Muscle of arm (tissue), 12 donors: ENCODE results near the gene SFR1. TPM values are rescaled to one million over a fixed set of nuclear protein-coding genes. Genes with fewer than 3 reads are reported as not detected.
"Not testable (repeated sequence)": the region's sequence is repeated elsewhere in the genome, so short reads cannot be mapped to it uniquely, and the experiment has no call there.

ENCODE experiments used
- DNase-seq: peaks from one replicate; pipeline ENCODE4 v3.0.0-alpha.2; 2013
- polyA plus RNA-seq, 12 donors: library from polyadenylated mRNA; unstranded; fragments of 120-200 nt; gene quantifications; one replicate each; pipeline ENCODE4 v1.2.1, GENCODE V29; 2013; ENCODE audit not compliant: insufficient read length in 12 of 12

The SFR1 gene
- polyA plus RNA-seq, 12 donors, result 5.4 to 8.1 (median 7.0) TPM; not detected in 1

- no peak for DNase-seq
Observed at GRCh38 chr10:104170610-104171254, 48.8 kb downstream of the SFR1 start.

- not testable (repeated sequence) for DNase-seq
Observed at GRCh38 chr10:104174136-104174535, 52.2 kb downstream of the SFR1 start.

Other genes with a start within 250 kb of the SFR1 start
- 10 to 100 TPM in 11 of 12 donors, not detected in 1; 15.8 to 25.2 (median 21.6) TPM for gene STN1, start 204.0 kb upstream of the SFR1 start, polyA plus RNA-seq
- gene SLK, start 155.0 kb upstream of the SFR1 start, polyA plus RNA-seq, result 10 to 100 TPM in 11 of 12 donors, not detected in 1; 25.5 to 50.0 (median 30.9) TPM
- 100 to 1,000 TPM in 1 of 12 donors, 10 to 100 TPM in 2, 1 to 10 TPM in 3, under 1 TPM in 3, not detected in 3; 0.13 to 330 (median 1.5) TPM for gene COL17A1, start 36.3 kb upstream of the SFR1 start, polyA plus RNA-seq
- 1 to 10 TPM in 1 of 12 donors, under 1 TPM in 9, not detected in 2; 0.18 to 1.6 (median 0.36) TPM for gene CFAP43, start 110.2 kb downstream of the SFR1 start, polyA plus RNA-seq
- gene GSTO1, start 132.7 kb downstream of the SFR1 start, polyA plus RNA-seq, result 10 to 100 TPM in 11 of 12 donors, not detected in 1; 33.0 to 62.2 (median 39.8) TPM
- 10 to 100 TPM in 1 of 12 donors, 1 to 10 TPM in 2, under 1 TPM in 7, not detected in 2; 0.60 to 11.2 (median 0.93) TPM for gene GSTO2, start 147.0 kb downstream of the SFR1 start, polyA plus RNA-seq
- 10 to 100 TPM in 2 of 12 donors, 1 to 10 TPM in 9, not detected in 1; 6.1 to 16.0 (median 7.8) TPM for gene ITPRIP, start 216.3 kb downstream of the SFR1 start, polyA plus RNA-seq
- 1 to 10 TPM in 1 of 12 donors, under 1 TPM in 9, not detected in 2; 0.26 to 1.2 (median 0.51) TPM for gene CFAP58, start 231.7 kb downstream of the SFR1 start, polyA plus RNA-seq